ENCODE results near the gene SEMA6A. TPM values are rescaled to one million over a fixed set of nuclear protein-coding genes. Genes with fewer than 3 reads are reported as not detected.

The SEMA6A gene
- total and polyA plus RNA-seq, 9 of the 15 experiments (the other 6 are each of a cell fraction or from before 2014, with no cell fraction given): 0.04 to 0.42 (median 0.18) TPM; not detected in 5

GRCh38 chr5:116566251-116566650, 8.4 kb downstream of the SEMA6A start (continued):
- no peak for TF ChIP-seq JUNB (CRISPR knock-in tag; conservative IDR thresholded peaks at IDR 0.05)
- TF ChIP-seq JUND (IDR thresholded peaks at IDR 0.05; ENCODE audit: borderline replicate concordance, low read depth, low read length): no peak
- no peak for TF ChIP-seq JUND (tag; IDR thresholded peaks at IDR 0.05; ENCODE audit: borderline replicate concordance, low read depth, low read length)
- TF ChIP-seq NFE2 (IDR thresholded peaks at IDR 0.05; ENCODE audit: low read depth): no peak
- TF ChIP-seq HMBOX1 (IDR thresholded peaks at IDR 0.05): no peak
- no peak for TF ChIP-seq HLTF (IDR thresholded peaks at IDR 0.05)
- no peak for TF ChIP-seq ZNF239 (CRISPR knock-in tag; IDR thresholded peaks at IDR 0.05)
- TF ChIP-seq HDAC6 (IDR thresholded peaks at IDR 0.05; ENCODE audit: low read depth, low read length): no peak
- no peak for TF ChIP-seq ZBTB8A (IDR thresholded peaks at IDR 0.05; ENCODE audit: partially characterized antibody)
- TF ChIP-seq ZFPM2 (CRISPR knock-in tag; IDR thresholded peaks at IDR 0.05): no peak

GRCh38 chr5:116564756-116565490, 9.7 kb downstream of the SEMA6A start:
- POLR2A ChIA-PET: no interaction called here
- Histone ChIP-seq H3K9me3 (replicated peaks; ENCODE audit: control insufficient read depth, insufficient read depth, low read depth, low read length) (no peaks in the 10 kb centered on the region), H3K4me3 (no peak overlapping the region), H3K36me3 (ENCODE audit: control insufficient read depth, insufficient read depth, low read length) (no peaks in the 10 kb centered on the region), H3K27me3 (ENCODE audit: control insufficient read depth in 2 of 2, insufficient read depth in 2 of 2, low read length in 2 of 2) (peaks cover 0 to 5% of the 10 kb centered on the region in 2 experiments; a peak in 2 of 5 replicates), H3K9ac (ENCODE audit: insufficient read depth in 1 of 2, low read depth in 2 of 2, low read length in 2 of 2) (no peak overlapping the region), H3K9me1 (ENCODE audit: control insufficient read depth, insufficient read depth, low read length) (no peaks in the 10 kb centered on the region), H4K20me1 (replicated peaks; ENCODE audit: control insufficient read depth, insufficient read depth, low read length) (no peaks in the 10 kb centered on the region), H3K79me2 (ENCODE audit: control insufficient read depth, insufficient read depth, low read length) (no peaks in the 10 kb centered on the region), H3K4me2 (ENCODE audit: insufficient read depth, low read length) (no peak overlapping the region), H2AFZ (ENCODE audit: low read depth, low read length) (no peak overlapping the region), H3K27ac (ENCODE audit: extremely low read depth, low read depth, low read length) (no peak overlapping the region), H3K4me1 (replicated peaks in 1 of 2; ENCODE audit: control insufficient read depth in 2 of 2, insufficient read depth in 2 of 2, low read length in 2 of 2) (no peaks in the 10 kb centered on the region)
- in situ Hi-C loops (cut with MboI): no loop called here
- no TSS peak for BruUV-seq (replicated peaks)
- TF ChIP-seq TCF3 (CRISPR knock-in tag; IDR thresholded peaks at IDR 0.05) (no peak), DEAF1 (CRISPR knock-in tag; IDR thresholded peaks at IDR 0.05) (no peak), SIX5 (IDR thresholded peaks at IDR 0.05; ENCODE audit: borderline replicate concordance in 1 of 2, insufficient read depth in 1 of 2, low read depth in 1 of 2, low read length in 2 of 2) (no peak)
- intact Hi-C loops (cut with micrococcal nuclease): no loop called here
- WGBS (ENCODE audit: insufficient coverage, low coverage, missing lambda C conversion rate): 2% methylated on average over 7 of the region's 7 CpGs
- no peak for ATAC-seq
- DNase-seq (ENCODE audit: extremely low read depth in 1 of 4, low spot score in 3 of 4): no peak
- CTCF ChIA-PET (ENCODE audit: low intra/inter-chr PET ratio): no interaction called here
- FAIRE-seq: no peak

Measured in K562 (cell line).